ENCODE results near the gene GNG3.
"Not testable (repeated sequence)": the region's sequence is repeated elsewhere in the genome, so short reads cannot be mapped to it uniquely, and the experiment has no call there.

The GNG3 gene

GRCh38 chr11:62707277-62707861 is at the start of gene GNG3, which contains the start of gene BSCL2:
Gene GNG3 (plus strand): TSS chr11:62707676. CDS start chr11:62708296, 620 bp downstream.
Gene BSCL2 (minus strand): TSS chr11:62707424. CDS start chr11:62707195, 229 bp downstream.
- DNase-seq, result no peak

- peak; percentile 41 to 42 for DNase-seq
Observed at GRCh38 chr11:62664405-62665074, 42.9 kb upstream of the GNG3 start.

GRCh38 chr11:62665075-62665598 is 42.3 kb upstream of the GNG3 start, which contains the start of the genes C11orf98 and CSKMT:
Gene C11orf98 (minus strand): TSS chr11:62665210. CDS start chr11:62665169, 41 bp downstream.
Gene CSKMT (plus strand): TSS chr11:62665312. CDS start chr11:62665880, 568 bp downstream.
- peak; percentile 93 to 94 for DNase-seq

GRCh38 chr11:62665599-62666258 is 41.7 kb upstream of the GNG3 start:
- peak; percentile 60 to 76 for DNase-seq

GRCh38 chr11:62666259-62666926 is 41.1 kb upstream of the GNG3 start:
- DNase-seq, result no peak

- no peak for DNase-seq
Observed at GRCh38 chr11:62667460-62667859, 40.0 kb upstream of the GNG3 start.

- no peak for DNase-seq
Observed at GRCh38 chr11:62669420-62670161, 37.9 kb upstream of the GNG3 start.

- no peak for DNase-seq
Observed at GRCh38 chr11:62671236-62671607, 36.3 kb upstream of the GNG3 start.

GRCh38 chr11:62671608-62672389 is 35.7 kb upstream of the GNG3 start, which contains the start of the genes LBHD1 and UQCC3:
Gene LBHD1 (minus strand): TSS chr11:62672267. CDS start chr11:62670031, 2,236 bp downstream.
Gene UQCC3 (plus strand): TSS chr11:62671673. CDS start chr11:62671746, 73 bp downstream.
- DNase-seq, result peak; percentile 72 to 75

GRCh38 chr11:62673196-62673525 is 34.3 kb upstream of the GNG3 start:
- DNase-seq, result no peak

- DNase-seq, result not testable (repeated sequence)
Observed at GRCh38 chr11:62675415-62675814, 32.1 kb upstream of the GNG3 start.

GRCh38 chr11:62676698-62677097 is 30.8 kb upstream of the GNG3 start:
- DNase-seq, result no peak

- DNase-seq, result no peak
Observed at GRCh38 chr11:62677156-62677555, 30.3 kb upstream of the GNG3 start.

GRCh38 chr11:62677714-62678113 is 29.8 kb upstream of the GNG3 start:
- DNase-seq, result no peak

- no peak for DNase-seq
Observed at GRCh38 chr11:62678433-62678769, 29.1 kb upstream of the GNG3 start.

- DNase-seq, result peak; percentile 79 to 84
Observed at GRCh38 chr11:62678770-62679696, 28.4 kb upstream of the GNG3 start, which contains the start of gene UBXN1. Gene UBXN1 (minus strand): TSS chr11:62679073. CDS start chr11:62678923, 150 bp downstream.

GRCh38 chr11:62680825-62681240 is 26.6 kb upstream of the GNG3 start:
- DNase-seq, result no peak

GRCh38 chr11:62682518-62682917 is 25.0 kb upstream of the GNG3 start:
- DNase-seq, result no peak

GRCh38 chr11:62687508-62688396 is 19.7 kb upstream of the GNG3 start:
- no peak for DNase-seq

Measured in stimulated activated CD4-positive, alpha-beta T cell treated with anti-CD3 and anti-CD28 coated beads, Interleukin-4, amount 100 ng/mL, for 4 hours (primary cell).